ENCODE data around the gene KLK4.

- TF ChIP-seq POLR2A (IDR thresholded peaks at IDR 0.05): no peak
- TF ChIP-seq, protein P1, sequence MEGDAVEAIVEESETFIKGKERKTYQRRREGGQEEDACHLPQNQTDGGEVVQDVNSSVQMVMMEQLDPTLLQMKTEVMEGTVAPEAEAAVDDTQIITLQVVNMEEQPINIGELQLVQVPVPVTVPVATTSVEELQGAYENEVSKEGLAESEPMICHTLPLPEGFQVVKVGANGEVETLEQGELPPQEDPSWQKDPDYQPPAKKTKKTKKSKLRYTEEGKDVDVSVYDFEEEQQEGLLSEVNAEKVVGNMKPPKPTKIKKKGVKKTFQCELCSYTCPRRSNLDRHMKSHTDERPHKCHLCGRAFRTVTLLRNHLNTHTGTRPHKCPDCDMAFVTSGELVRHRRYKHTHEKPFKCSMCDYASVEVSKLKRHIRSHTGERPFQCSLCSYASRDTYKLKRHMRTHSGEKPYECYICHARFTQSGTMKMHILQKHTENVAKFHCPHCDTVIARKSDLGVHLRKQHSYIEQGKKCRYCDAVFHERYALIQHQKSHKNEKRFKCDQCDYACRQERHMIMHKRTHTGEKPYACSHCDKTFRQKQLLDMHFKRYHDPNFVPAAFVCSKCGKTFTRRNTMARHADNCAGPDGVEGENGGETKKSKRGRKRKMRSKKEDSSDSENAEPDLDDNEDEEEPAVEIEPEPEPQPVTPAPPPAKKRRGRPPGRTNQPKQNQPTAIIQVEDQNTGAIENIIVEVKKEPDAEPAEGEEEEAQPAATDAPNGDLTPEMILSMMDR (IDR thresholded peaks at IDR 0.05): no peak
Observed at GRCh38 chr19:50943074-50943828, 32.1 kb upstream of the KLK4 start.
